ENCODE results near the gene PABPN1L. TPM values are rescaled to one million over a fixed set of nuclear protein-coding genes. Genes with fewer than 3 reads are reported as not detected.

The PABPN1L gene, protein sequence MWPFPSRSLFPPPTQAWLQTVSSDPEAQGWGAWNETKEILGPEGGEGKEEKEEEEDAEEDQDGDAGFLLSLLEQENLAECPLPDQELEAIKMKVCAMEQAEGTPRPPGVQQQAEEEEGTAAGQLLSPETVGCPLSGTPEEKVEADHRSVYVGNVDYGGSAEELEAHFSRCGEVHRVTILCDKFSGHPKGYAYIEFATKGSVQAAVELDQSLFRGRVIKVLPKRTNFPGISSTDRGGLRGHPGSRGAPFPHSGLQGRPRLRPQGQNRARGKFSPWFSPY
- total RNA-seq = not detected in 2 replicates

GRCh38 chr16:88866151-88866920 is at the start of gene PABPN1L:
Gene PABPN1L, minus strand, starts transcription at chr16:88866660. Its CDS starts 54 bp downstream, at chr16:88866606.

GRCh38 chr16:88856828-88857727 is 9.4 kb downstream of the PABPN1L start, which contains the start of the genes GALNS and TRAPPC2L:
Gene GALNS, minus strand, starts transcription at chr16:88856947. Its CDS starts 70 bp downstream, at chr16:88856877.
Gene TRAPPC2L, plus strand, starts transcription at chr16:88857127. Its CDS starts 24 bp downstream, at chr16:88857151.

Other genes starting within 250 kb of the PABPN1L start
- not detected in 2 replicates for gene IL17C, start 228.1 kb downstream of the PABPN1L start, total RNA-seq
- gene CYBA, start 215.6 kb downstream of the PABPN1L start, total RNA-seq = 892 and 1,214 TPM in 2 replicates
- gene MVD, start 203.6 kb downstream of the PABPN1L start, total RNA-seq = 56.9 and 89.5 TPM in 2 replicates
- 0.25 TPM in 1 of 2 replicates, not detected in the other for gene SNAI3, start 180.2 kb downstream of the PABPN1L start, total RNA-seq
- 31.0 and 34.7 TPM in 2 replicates for gene RNF166, start 160.3 kb downstream of the PABPN1L start, total RNA-seq
- gene CTU2, start 160.2 kb downstream of the PABPN1L start, total RNA-seq = 18.8 and 23.3 TPM in 2 replicates
- gene PIEZO1, start 81.4 kb downstream of the PABPN1L start, total RNA-seq = 330 and 378 TPM in 2 replicates
- 20.4 and 63.6 TPM in 2 replicates for gene CDT1, start 62.9 kb downstream of the PABPN1L start, total RNA-seq
- 196 and 238 TPM in 2 replicates for gene APRT, start 54.7 kb downstream of the PABPN1L start, total RNA-seq
- 19.9 and 32.8 TPM in 2 replicates for gene GALNS, start 9.7 kb downstream of the PABPN1L start, total RNA-seq
- gene TRAPPC2L, start 9.5 kb downstream of the PABPN1L start, total RNA-seq = 48.8 and 60.3 TPM in 2 replicates
- gene CBFA2T3, start 110.5 kb upstream of the PABPN1L start, total RNA-seq = not detected in 2 replicates
- gene ACSF3, start 227.2 kb upstream of the PABPN1L start, total RNA-seq = 23.8 and 33.8 TPM in 2 replicates